Measurements from ENCODE around the gene PPP4R4.
A peak's percentile ranks its signal among the peaks of the same experiment; 100 is the strongest.

The PPP4R4 gene

DNA sequence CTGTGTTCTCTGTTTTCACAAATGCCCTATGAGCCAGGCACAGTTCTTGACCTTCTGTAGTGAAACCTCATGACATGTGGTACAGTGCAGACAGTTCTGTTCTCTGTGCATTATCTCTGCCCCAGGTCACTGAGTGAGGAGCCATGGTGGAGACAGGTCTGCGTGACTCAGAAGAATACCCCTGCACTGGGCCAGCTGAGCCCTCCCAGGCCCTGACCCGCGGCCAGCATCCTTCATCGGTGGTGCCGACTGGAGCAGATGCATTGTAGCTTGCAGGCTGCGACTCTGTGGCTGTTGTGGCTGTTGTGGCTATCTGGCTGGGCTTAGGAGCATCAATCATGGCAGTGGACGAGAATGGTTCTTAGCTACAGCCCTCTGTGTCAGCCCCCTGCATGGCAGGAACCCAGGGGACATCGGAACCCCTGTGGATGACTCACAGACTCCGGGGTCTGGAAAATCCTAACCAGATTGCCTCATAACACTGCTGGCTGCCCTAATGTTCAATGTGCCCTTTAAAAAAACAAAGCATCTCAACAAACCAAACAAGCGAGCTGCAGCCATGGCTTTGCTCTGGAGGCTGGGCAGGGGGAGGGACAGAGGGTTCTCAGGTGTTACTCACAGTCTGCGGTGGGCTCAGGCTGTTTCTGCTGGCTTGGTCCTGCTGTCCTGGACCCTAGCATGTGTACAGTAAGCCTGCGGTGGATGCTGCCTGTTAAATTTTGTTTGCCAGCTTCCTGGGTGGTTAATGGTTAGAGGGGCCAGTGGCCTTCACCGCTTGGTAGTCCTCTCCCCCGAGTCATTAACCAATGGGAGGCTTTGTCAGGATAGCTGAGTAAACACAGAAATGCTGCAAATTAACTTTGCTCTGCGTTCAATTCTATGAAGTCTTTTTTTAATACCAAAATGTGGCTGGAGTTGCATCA lies 148.8 kb downstream of the PPP4R4 start, which contains the start of gene SERPINA6:
Gene SERPINA6 (minus strand): TSS at position 689 of the 923 bp plus-strand sequence. CDS start 8,688 bp downstream, outside the sequence.
- H3K27ac ChIP-seq = peak within 1 kb of the TSS in 1 of 21 experiments; percentile 11

DNA sequence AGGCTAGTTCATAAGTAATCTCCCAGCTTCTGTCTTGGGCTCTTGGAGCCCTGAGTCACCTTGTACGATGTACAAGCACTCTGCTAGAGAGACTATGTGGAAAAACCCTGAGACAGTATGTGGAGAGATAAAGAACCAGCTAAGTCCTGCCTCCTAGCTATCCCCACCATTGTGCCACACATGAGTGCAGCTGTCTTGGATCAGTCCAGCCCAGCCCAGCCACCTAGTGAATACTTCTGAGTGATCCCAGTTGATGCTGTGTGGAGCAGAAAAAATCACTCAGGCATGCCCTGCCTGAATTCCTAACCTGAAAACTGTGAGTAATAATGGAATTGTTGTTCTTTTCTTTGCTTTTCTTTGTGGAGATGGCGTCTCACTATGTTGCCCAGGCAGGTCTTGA lies 154.1 kb downstream of the PPP4R4 start:
- H3K27ac ChIP-seq = no peak overlapping the region
- no peak overlapping the region for H3K4me3 ChIP-seq

More for the DNA sequence above, 148.8 kb downstream of the PPP4R4 start, which contains the start of gene SERPINA6:
- no peak within 1 kb of the TSS for H3K4me3 ChIP-seq

Measured in skin epidermis (tissue), 12 donors.